ENCODE data around the gene NKIRAS1.
A peak's percentile ranks its signal among the peaks of the same experiment; 100 is the strongest.
"Not testable (repeated sequence)": the region's sequence is repeated elsewhere in the genome, so short reads cannot be mapped to it uniquely, and the experiment has no call there.

NKIRAS1 gene

DNA sequence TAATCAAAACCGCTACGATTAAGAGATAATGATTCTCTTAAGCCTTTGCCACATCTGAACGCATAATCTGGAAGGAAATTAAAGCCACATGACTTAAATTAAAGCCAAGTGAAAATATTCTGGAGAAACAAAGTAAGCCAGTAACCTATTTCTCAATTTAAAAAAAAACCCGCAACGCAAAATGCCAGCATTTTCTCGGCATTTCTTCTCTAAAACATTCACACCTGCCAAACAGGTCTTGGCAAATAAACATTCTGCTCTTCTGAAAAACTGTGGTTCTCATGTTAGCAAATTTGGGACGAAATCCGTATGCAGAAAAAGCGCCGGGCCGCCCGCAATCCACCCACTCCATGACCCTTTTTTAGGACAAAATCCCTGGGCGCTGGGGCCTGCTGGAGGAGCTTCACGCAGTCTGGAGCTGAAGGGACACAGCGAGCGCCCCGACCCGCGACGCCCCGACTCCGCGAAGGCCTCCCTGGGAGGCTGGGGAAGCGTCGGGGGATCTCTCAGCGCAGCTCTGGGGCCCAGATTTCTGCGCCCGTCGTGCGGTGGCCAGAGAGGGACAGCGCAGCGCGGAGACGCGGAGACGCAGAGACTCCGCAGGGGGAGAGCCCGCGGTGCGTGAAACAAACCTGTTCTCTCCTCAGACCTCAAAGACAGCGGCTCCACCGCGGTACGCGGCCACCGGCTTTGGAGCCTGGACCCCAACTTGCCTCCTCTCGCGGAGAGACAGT is 471 bp downstream of the NKIRAS1 start:
- H3K27ac ChIP-seq: peak overlapping the region; percentile 98
- TF ChIP-seq, protein P1, sequence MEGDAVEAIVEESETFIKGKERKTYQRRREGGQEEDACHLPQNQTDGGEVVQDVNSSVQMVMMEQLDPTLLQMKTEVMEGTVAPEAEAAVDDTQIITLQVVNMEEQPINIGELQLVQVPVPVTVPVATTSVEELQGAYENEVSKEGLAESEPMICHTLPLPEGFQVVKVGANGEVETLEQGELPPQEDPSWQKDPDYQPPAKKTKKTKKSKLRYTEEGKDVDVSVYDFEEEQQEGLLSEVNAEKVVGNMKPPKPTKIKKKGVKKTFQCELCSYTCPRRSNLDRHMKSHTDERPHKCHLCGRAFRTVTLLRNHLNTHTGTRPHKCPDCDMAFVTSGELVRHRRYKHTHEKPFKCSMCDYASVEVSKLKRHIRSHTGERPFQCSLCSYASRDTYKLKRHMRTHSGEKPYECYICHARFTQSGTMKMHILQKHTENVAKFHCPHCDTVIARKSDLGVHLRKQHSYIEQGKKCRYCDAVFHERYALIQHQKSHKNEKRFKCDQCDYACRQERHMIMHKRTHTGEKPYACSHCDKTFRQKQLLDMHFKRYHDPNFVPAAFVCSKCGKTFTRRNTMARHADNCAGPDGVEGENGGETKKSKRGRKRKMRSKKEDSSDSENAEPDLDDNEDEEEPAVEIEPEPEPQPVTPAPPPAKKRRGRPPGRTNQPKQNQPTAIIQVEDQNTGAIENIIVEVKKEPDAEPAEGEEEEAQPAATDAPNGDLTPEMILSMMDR (conservative IDR thresholded peaks at IDR 0.05): no peak
- peak; percentile 16 for TF ChIP-seq ZFX (IDR thresholded peaks at IDR 0.05)

- TF ChIP-seq, protein P1 (conservative IDR thresholded peaks at IDR 0.05): no peak
- TF ChIP-seq ZFX (IDR thresholded peaks at IDR 0.05): no peak
- no peak overlapping the region for H3K27ac ChIP-seq
These were observed 1.2 kb downstream of the NKIRAS1 start for GRCh38 chr3:23915537-23916108.

DNA sequence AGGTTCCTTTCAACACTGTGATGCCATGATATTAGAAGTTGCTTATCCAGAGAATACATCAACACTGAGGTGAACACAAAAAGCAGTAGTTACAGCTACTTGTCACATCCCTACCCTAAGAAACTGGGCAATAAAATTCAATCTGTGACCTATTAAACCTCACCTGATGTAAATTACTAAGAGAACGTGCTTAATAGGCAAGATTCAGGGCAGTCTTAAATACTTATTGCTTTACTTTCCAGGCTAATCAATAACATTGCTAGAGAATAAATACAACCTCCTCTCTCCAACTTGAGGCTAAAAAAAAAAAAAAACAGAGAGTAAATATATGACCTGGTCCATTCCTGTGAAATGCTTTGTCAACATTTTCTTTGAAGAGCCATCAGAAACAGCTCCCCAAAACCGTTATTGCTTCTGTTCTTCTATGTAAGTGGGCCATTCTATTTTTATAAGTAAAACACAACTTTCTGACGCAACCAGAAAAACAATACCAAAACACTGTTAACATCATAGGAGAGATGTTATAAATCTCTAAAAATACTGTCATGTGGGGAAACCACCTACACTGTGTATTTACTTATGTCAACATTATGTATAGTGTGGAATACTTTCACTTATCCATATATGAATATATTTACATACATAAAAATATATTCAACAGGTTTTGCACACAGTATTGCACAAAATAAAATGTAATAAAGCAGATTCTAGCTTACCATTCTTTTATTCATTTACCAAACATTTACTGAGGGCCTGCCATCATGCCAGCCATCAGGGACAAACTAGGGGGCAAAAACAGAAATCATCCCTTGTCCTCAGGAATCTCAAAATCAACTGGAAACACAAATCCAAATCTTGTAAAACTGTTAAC is 2.7 kb downstream of the NKIRAS1 start:
- TF ChIP-seq, protein P1 (conservative IDR thresholded peaks at IDR 0.05): no peak
- TF ChIP-seq ZFX (IDR thresholded peaks at IDR 0.05): no peak
- no peak overlapping the region for H3K27ac ChIP-seq

DNA sequence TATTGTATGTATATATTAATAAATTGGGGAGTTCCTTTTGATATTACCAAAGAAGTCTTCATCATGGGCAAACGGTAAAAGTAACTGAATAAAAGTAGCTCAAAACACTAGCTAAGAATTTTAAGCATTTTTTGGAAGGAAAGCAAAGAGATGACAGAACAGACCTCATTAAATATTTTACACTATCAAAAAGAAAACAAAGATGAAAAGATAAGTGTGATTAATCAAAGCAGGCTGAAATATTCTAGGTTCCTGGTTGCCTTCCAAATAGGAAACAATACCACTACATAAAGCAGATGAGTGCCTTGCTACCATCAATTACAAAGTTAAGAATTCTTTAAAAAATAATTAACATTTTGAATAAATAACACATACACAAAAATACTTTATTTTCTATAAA is 3.6 kb downstream of the NKIRAS1 start:
- no peak overlapping the region for H3K27ac ChIP-seq
- TF ChIP-seq, protein P1 (conservative IDR thresholded peaks at IDR 0.05): no peak
- no peak for TF ChIP-seq ZFX (IDR thresholded peaks at IDR 0.05)

GRCh38 chr3:23912335-23912734 is 4.5 kb downstream of the NKIRAS1 start:
- H3K27ac ChIP-seq: not testable (repeated sequence)

- TF ChIP-seq, protein P1 (conservative IDR thresholded peaks at IDR 0.05): no peak
- TF ChIP-seq ZFX (IDR thresholded peaks at IDR 0.05): no peak
- no peak overlapping the region for H3K27ac ChIP-seq
These were observed 5.4 kb downstream of the NKIRAS1 start for GRCh38 chr3:23911397-23911796.

DNA sequence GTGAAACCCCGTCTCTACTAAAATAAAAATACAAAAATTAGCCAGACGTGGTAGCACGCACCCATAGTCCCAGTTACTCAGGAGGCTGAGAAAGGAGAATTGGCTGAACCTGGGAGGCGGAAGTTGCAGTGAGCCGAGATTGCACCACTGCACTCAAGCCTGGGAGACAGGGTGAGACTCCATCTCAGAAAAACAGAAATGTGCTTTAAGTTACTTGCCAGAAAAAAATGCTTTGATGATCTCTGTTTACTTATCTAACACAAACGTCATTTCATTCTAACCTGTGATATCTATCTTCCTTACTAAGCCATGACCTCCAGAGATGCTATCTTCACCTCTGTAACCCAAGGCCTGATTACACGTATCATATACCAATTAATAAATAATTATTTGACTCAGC is 7.4 kb downstream of the NKIRAS1 start:
- no peak for TF ChIP-seq ZFX (IDR thresholded peaks at IDR 0.05)
- TF ChIP-seq, protein P1 (conservative IDR thresholded peaks at IDR 0.05): no peak
- no peak overlapping the region for H3K27ac ChIP-seq

Data from C4-2B (cell line).